GM12878 (cell line): ENCODE data around the gene CYP2S1. TPM values are rescaled to one million over a fixed set of nuclear protein-coding genes. Genes with fewer than 3 reads are reported as not detected.
"Not testable (repeated sequence)": the region's sequence is repeated elsewhere in the genome, so short reads cannot be mapped to it uniquely, and the experiment has no call there.

Experiments used
- ATAC-seq: fragments of 200-7000 bp; cut with Tn5 transposase; 3 replicates; pipeline ENCODE4 v1.9.1; 2020; ENCODE audit warnings: mild to moderate bottlenecking, moderate library complexity
- BruUV-seq: library from RNA; stranded (reverse); fragments of 400-500 nt; replicated peaks from 2 replicates; lab custom pipeline; 2021; lab: Mats Ljungman, UMichigan
- CTCF ChIA-PET: fragments of 300-600 bp; sonication (Branson Sonifier 250); formaldehyde crosslinking; extraction: SDS; loops from one replicate; lab custom pipeline; 2021; ENCODE audit warnings: inconsistent platforms; lab: Yijun Ruan, JAX
- POLR2A ChIA-PET: fragments of 350-600 bp; formaldehyde crosslinking; extraction: SDS; loops from one replicate; lab custom pipeline; 2021; ENCODE audit warnings: inconsistent platforms; lab: Charles Lee
- RAD21 ChIA-PET: fragments of 300-600 bp; sonication (Branson Sonifier 250); formaldehyde crosslinking; loops from one replicate; lab custom pipeline; 2023; ENCODE audit warnings: antibody characterized with exemption; ENCODE audit not compliant: unreplicated experiment; lab: Charles Lee
- SMC1A ChIA-PET: fragments of 300-600 bp; sonication (Branson Sonifier 250); formaldehyde crosslinking; loops from one replicate; lab custom pipeline; 2023; ENCODE audit not compliant: unreplicated experiment, uncharacterized antibody; lab: Charles Lee
- DNase-seq: peaks from one replicate; pipeline ENCODE4 v3.0.0-alpha.2; 2011; ENCODE audit warnings: low read depth, low spot score
- FAIRE-seq: peaks from 3 replicates; lab custom pipeline; 2011; peaks lifted over from hg19 to GRCh38; lab: Jason Lieb, UNC
- H2AFZ ChIP-seq: 2 replicates; pipeline ENCODE4 v1.6.0; 2011; ENCODE audit warnings: low read depth, low read length, control low read depth; ENCODE audit not compliant: control insufficient read depth
- H3K27ac ChIP-seq: 2 replicates; pipeline ENCODE4 v1.5.1; 2011; ENCODE audit warnings: control low read depth; ENCODE audit not compliant: control insufficient read depth, insufficient read depth
- H3K27me3 ChIP-seq, 2 experiments: replicated peaks in 1 of 2; 2 replicates each; pipeline versions ENCODE4 v1.6.0 to v1.6.1; 2011; ENCODE audit warnings: low read length in 1 of 2; ENCODE audit not compliant: control insufficient read depth in 2 of 2, insufficient read depth in 2 of 2
- H3K36me3 ChIP-seq, 2 experiments: 2 replicates each; pipeline ENCODE4 v1.5.1; 2011; ENCODE audit warnings: low read length in 1 of 2; ENCODE audit not compliant: control insufficient read depth in 2 of 2, insufficient read depth in 2 of 2
- H3K4me1 ChIP-seq: 2 replicates; pipeline ENCODE4 v1.6.1; 2011; ENCODE audit warnings: mild to moderate bottlenecking, low read length, moderate library complexity, mixed read lengths; ENCODE audit not compliant: control insufficient read depth, insufficient read depth
- H3K4me2 ChIP-seq: 2 replicates; pipeline ENCODE4 v1.6.0; 2011; ENCODE audit warnings: control low read depth; ENCODE audit not compliant: control insufficient read depth, insufficient read depth
- H3K4me3 ChIP-seq: fragments of 200-600 bp; sonication (generic); 2 replicates; pipeline ENCODE4 v1.5.1; 2016
- H3K79me2 ChIP-seq: 2 replicates; pipeline ENCODE4 v1.6.0; 2011; ENCODE audit warnings: low read length; ENCODE audit not compliant: control insufficient read depth, insufficient read depth
- H3K9ac ChIP-seq: 2 replicates; pipeline ENCODE4 v1.8.0; 2011; ENCODE audit warnings: low read length, control low read depth, mixed read lengths; ENCODE audit not compliant: control insufficient read depth, insufficient read depth
- H3K9me3 ChIP-seq: replicated peaks from 3 replicates; pipeline ENCODE4 v1.5.1; 2011; ENCODE audit warnings: mild to moderate bottlenecking, low read length; ENCODE audit not compliant: control insufficient read depth, insufficient read depth
- H4K20me1 ChIP-seq: 2 replicates; pipeline ENCODE4 v1.6.0; 2011; ENCODE audit not compliant: control insufficient read depth, insufficient read depth
- CBX3 ChIP-seq: fragments of 200-600 bp; sonication (generic); IDR thresholded peaks from 2 replicates; pipeline ENCODE4 v1.6.1; 2016; ENCODE audit warnings: low read depth, borderline replicate concordance
- CHD2 ChIP-seq: IDR thresholded peaks from 2 replicates; pipeline ENCODE4 v1.6.1; 2011; ENCODE audit warnings: low read depth, low read length, improper control_type of control experiment, borderline replicate concordance
- IKZF2 ChIP-seq, 2 experiments: fragments of 450-650 bp; IDR thresholded peaks; 2 replicates each; pipeline ENCODE4 v1.6.1; 2017; ENCODE audit warnings: mild to moderate bottlenecking in 2 of 2, moderate library complexity in 2 of 2
- POLR2A ChIP-seq: IDR thresholded peaks from 2 replicates; pipeline ENCODE4 v1.6.1; 2011; ENCODE audit warnings: low read depth, mild to moderate bottlenecking, low read length
- RFX5 ChIP-seq: IDR thresholded peaks from 2 replicates; pipeline ENCODE4 v1.6.1; 2011; ENCODE audit warnings: low read depth, low read length, improper control_type of control experiment
- TARDBP ChIP-seq: IDR thresholded peaks from 2 replicates; pipeline ENCODE4 v1.6.1; 2016; ENCODE audit warnings: borderline replicate concordance
- TBL1XR1 ChIP-seq: IDR thresholded peaks from 2 replicates; pipeline ENCODE4 v1.6.1; 2012; ENCODE audit warnings: low read depth, low read length, improper control_type of control experiment
- ZNF24 ChIP-seq: fragments of 450-650 bp; IDR thresholded peaks from 2 replicates; pipeline ENCODE4 v1.6.1; 2017; ENCODE audit warnings: antibody characterized with exemption, mild to moderate bottlenecking
- WGBS: methylation state at CpG from one replicate; pipeline ENCODE4 v1.1.6; 2016; ENCODE audit warnings: low lambda C conversion rate; ENCODE audit not compliant: insufficient replicate concordance, insufficient coverage; ENCODE audit errors: missing lambda C conversion rate; 5-methylcytosine and 5-hydroxymethylcytosine counted together
- in situ Hi-C: fragments of 300-500 bp; cut with MboI; formaldehyde crosslinking; loops from 9 replicates; pipeline ENCODE4 v1.14.3; 2018; ENCODE audit warnings: mixed read lengths
- intact Hi-C: fragments of 100-400 bp; cut with micrococcal nuclease; formaldehyde crosslinking; loops from one replicate; pipeline ENCODE4 v1.14.2; 2022; ENCODE audit not compliant: unreplicated experiment
- polyA plus RNA-seq, 11 experiments: library from polyadenylated mRNA; depleted of rRNA in 4 of 11; unstranded in 6 of 11; stranded (reverse) in 5 of 11; fragments of >200 nt; fragmentation: Nextera tagmentation in 4 of 11; fragmentation: Illumina TruSeq in 1 of 11; extraction: Ambion mirVana in 4 of 11; extraction: Trizol in 1 of 11; gene quantifications; 1 replicate in 1 of 11; 2 replicates in 10 of 11; pipeline versions ENCODE4 v1.2.1 to v1.2.3, GENCODE V29; 2011 to 2016; ENCODE audit warnings: inconsistent platforms in 2 of 11, missing spikeins in 2 of 11, low read depth in 1 of 11
- total RNA-seq, 4 experiments: library from RNA; depleted of rRNA in 3 of 4; stranded (reverse); fragments of >200 nt in 3 of 4; fragmentation: Illumina TruSeq in 1 of 4; extraction: Trizol in 1 of 4; gene quantifications; 2 replicates each; pipeline versions ENCODE4 v1.2.1 to v1.2.3, GENCODE V29; 2013 to 2021
- TF ChIP-seq, protein P1 (sequence below), 3 experiments: IDR thresholded peaks in 2 of 3; conservative IDR thresholded peaks in 1 of 3; 2 replicates each; pipeline ENCODE4 v1.5.1; 2011; ENCODE audit warnings: low read depth in 3 of 3, low read length in 3 of 3, mild to moderate bottlenecking in 3 of 3, control low read depth in 2 of 3, moderate library complexity in 2 of 3, inconsistent platforms in 1 of 3, mixed read lengths in 1 of 3; ENCODE audit not compliant: control insufficient read depth in 2 of 3, insufficient read depth in 1 of 3; ENCODE audit errors: extremely low read depth in 1 of 3
- TF ChIP-seq, protein P2 (sequence below): fragments of 450-650 bp; IDR thresholded peaks from 2 replicates; pipeline ENCODE4 v1.6.1; 2016; ENCODE audit warnings: mild to moderate bottlenecking
- TF ChIP-seq, protein P3 (sequence below): IDR thresholded peaks from 2 replicates; pipeline ENCODE4 v1.6.1; 2012; ENCODE audit warnings: mild to moderate bottlenecking, low read depth, low read length

Gene CYP2S1
- total and polyA plus RNA-seq, 10 of the 15 experiments (the other 5 are each of a cell fraction or from before 2014, with no cell fraction given), result 0.03 to 0.28 (median 0.12) TPM; not detected in 2

DNA sequence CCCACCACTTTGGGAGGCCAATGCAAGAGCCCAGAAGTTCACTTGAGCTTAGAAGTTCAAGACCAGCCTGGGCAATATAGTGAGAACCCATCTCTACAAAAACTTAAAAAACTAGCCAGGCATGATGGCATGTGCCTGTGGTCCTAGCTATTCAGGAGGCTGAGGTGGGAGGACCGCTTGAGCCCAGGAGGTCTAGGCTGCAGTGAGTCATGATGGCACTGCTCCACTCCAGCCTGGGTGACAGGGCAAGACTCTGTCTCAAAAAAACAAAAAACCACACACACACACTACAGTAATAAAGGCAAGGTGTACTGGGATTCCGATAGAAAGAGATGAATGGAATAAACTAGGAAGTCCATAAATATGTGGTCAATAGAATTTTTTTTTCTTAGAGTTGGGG, 43.2 kb upstream of the CYP2S1 start:
- DNase-seq, result no peak
- intact Hi-C loops (no loop called here), in situ Hi-C loops (loop anchor here (10.0 kb wide), 1 partner anchor 495 kb away; no protein-coding TSS in a partner anchor)
- H3K27me3 ChIP-seq, result no peaks in the 10 kb centered on the region
- no peaks in the 10 kb centered on the region for H3K4me1 ChIP-seq
- ChIA-PET CTCF (no interaction called here), RAD21 (no interaction called here), SMC1A (no interaction called here), POLR2A (no interaction called here)
- no peaks in the 10 kb centered on the region for H4K20me1 ChIP-seq
- H3K79me2 ChIP-seq, result no peaks in the 10 kb centered on the region
- TF ChIP-seq CHD2, result no peak
- TF ChIP-seq, protein P1, sequence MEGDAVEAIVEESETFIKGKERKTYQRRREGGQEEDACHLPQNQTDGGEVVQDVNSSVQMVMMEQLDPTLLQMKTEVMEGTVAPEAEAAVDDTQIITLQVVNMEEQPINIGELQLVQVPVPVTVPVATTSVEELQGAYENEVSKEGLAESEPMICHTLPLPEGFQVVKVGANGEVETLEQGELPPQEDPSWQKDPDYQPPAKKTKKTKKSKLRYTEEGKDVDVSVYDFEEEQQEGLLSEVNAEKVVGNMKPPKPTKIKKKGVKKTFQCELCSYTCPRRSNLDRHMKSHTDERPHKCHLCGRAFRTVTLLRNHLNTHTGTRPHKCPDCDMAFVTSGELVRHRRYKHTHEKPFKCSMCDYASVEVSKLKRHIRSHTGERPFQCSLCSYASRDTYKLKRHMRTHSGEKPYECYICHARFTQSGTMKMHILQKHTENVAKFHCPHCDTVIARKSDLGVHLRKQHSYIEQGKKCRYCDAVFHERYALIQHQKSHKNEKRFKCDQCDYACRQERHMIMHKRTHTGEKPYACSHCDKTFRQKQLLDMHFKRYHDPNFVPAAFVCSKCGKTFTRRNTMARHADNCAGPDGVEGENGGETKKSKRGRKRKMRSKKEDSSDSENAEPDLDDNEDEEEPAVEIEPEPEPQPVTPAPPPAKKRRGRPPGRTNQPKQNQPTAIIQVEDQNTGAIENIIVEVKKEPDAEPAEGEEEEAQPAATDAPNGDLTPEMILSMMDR (IDR thresholded peaks at IDR 0.05 in 2 of 3, conservative IDR thresholded peaks at IDR 0.05 in 1 of 3; ENCODE audit: control insufficient read depth in 2 of 3, extremely low read depth in 1 of 3, insufficient read depth in 1 of 3, low read depth in 3 of 3, low read length in 3 of 3), result no peak
- no peak for TF ChIP-seq RFX5
- TF ChIP-seq, protein P2, sequence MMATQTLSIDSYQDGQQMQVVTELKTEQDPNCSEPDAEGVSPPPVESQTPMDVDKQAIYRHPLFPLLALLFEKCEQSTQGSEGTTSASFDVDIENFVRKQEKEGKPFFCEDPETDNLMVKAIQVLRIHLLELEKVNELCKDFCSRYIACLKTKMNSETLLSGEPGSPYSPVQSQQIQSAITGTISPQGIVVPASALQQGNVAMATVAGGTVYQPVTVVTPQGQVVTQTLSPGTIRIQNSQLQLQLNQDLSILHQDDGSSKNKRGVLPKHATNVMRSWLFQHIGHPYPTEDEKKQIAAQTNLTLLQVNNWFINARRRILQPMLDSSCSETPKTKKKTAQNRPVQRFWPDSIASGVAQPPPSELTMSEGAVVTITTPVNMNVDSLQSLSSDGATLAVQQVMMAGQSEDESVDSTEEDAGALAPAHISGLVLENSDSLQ, result no peak
- no peak for TF ChIP-seq CBX3
- TF ChIP-seq ZNF24, result no peak
- no peak for TF ChIP-seq IKZF2 (IDR thresholded peaks at IDR 0.05)
- TF ChIP-seq TBL1XR1, result no peak
- TF ChIP-seq TARDBP, result no peak
- TF ChIP-seq, protein P3, sequence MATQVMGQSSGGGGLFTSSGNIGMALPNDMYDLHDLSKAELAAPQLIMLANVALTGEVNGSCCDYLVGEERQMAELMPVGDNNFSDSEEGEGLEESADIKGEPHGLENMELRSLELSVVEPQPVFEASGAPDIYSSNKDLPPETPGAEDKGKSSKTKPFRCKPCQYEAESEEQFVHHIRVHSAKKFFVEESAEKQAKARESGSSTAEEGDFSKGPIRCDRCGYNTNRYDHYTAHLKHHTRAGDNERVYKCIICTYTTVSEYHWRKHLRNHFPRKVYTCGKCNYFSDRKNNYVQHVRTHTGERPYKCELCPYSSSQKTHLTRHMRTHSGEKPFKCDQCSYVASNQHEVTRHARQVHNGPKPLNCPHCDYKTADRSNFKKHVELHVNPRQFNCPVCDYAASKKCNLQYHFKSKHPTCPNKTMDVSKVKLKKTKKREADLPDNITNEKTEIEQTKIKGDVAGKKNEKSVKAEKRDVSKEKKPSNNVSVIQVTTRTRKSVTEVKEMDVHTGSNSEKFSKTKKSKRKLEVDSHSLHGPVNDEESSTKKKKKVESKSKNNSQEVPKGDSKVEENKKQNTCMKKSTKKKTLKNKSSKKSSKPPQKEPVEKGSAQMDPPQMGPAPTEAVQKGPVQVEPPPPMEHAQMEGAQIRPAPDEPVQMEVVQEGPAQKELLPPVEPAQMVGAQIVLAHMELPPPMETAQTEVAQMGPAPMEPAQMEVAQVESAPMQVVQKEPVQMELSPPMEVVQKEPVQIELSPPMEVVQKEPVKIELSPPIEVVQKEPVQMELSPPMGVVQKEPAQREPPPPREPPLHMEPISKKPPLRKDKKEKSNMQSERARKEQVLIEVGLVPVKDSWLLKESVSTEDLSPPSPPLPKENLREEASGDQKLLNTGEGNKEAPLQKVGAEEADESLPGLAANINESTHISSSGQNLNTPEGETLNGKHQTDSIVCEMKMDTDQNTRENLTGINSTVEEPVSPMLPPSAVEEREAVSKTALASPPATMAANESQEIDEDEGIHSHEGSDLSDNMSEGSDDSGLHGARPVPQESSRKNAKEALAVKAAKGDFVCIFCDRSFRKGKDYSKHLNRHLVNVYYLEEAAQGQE, result no peak
- TF ChIP-seq POLR2A, result no peak
- H3K4me3 ChIP-seq, result no peak overlapping the region
- no peak overlapping the region for H2AFZ ChIP-seq
- H3K4me2 ChIP-seq, result no peak overlapping the region
- no peaks in the 10 kb centered on the region for H3K36me3 ChIP-seq
- 44% methylated on average over 2 of the region's 2 CpGs for WGBS
- no peak for FAIRE-seq
- no peak for ATAC-seq
- H3K9me3 ChIP-seq, result no peaks in the 10 kb centered on the region
- no TSS peak for BruUV-seq
- no peak overlapping the region for H3K27ac ChIP-seq
- H3K9ac ChIP-seq, result no peak overlapping the region

DNA sequence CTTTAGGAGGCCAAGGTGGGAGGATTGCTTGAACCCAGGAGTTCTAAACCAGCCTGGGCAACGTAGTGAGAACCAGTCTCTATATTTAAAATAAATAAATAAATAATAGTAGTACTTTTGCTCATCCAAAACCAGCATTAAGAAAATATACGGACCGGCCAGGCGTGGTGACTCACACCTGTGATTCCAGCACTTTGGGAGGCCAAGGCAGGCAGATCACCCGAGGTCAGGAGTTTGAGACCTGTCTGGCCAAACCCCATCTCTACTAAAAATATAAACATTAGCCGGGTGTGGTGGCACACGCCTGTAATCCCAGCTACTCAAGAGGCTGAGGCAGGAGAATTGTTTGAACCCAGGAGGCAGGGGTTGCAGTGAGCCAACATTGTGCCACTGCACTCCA, 42.0 kb upstream of the CYP2S1 start:
- H2AFZ ChIP-seq, H3K9ac ChIP-seq, H3K79me2 ChIP-seq, H4K20me1 ChIP-seq, FAIRE-seq, H3K4me2 ChIP-seq, BruUV-seq, CTCF ChIA-PET, H3K4me3 ChIP-seq, RAD21 ChIA-PET, intact Hi-C loops, H3K27ac ChIP-seq, H3K9me3 ChIP-seq, DNase-seq, ATAC-seq, H3K27me3 ChIP-seq, H3K36me3 ChIP-seq, H3K4me1 ChIP-seq, POLR2A ChIA-PET, SMC1A ChIA-PET: not testable (repeated sequence)
- 56% methylated on average over 7 of the region's 7 CpGs for WGBS
- in situ Hi-C loops, result loop anchor here (10.0 kb wide), 1 partner anchor 496 kb away; no protein-coding TSS in a partner anchor
